HG02870 (cell line): ENCODE results near the gene HYCC1.
"Not testable (repeated sequence)": the region's sequence is repeated elsewhere in the genome, so short reads cannot be mapped to it uniquely, and the experiment has no call there.

ENCODE experiments used
- ATAC-seq: cut with Tn5 transposase; IDR thresholded peaks from one replicate; pipeline ENCODE4 v1.9.1; 2021; ENCODE audit warnings: mild to moderate bottlenecking, moderate library complexity; ENCODE audit not compliant: unreplicated experiment

Gene HYCC1

DNA sequence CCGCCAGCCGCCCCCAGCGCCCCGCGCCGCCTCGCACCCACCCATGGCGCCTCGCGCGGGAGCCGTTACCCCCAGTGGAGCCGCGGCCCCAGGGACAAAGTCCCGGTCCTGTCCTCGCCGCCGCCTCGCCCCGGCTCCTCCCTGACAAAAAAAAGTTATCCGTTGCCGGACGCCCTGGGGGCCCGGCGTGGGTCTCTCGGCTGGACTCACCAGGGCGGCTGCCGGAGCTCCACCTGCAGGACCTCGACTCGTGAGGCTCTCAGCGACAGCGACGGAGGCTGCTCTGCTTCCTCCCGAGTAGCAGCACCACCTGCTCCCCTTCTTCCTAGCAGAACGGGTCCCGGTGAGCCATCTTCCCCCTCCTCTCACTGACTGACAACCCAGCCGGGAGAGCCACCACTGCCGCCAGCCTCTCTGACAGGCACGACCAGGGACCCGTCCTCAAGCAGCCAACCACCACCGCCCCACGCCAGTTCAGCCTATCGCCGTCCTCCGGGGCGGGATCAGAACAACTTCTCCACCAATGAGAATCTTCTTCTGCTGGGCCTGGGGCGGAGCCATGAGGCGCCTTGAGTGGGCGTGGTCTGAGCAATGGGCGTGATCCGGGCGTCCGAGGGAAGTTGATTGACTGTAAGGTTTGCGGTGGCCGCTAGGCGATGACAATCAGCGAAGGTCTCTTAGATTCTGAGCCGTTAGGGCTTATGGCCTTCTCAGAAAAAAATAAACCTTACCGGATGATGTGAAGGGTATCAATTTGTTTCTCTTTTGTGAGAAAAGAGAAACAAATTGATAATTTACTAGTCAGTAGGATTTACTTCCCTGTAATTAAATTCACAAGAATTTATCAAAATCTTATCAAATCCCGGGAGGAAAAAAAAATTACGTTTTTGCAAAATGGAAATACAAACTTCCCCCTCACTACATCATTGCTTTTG lies at the start of gene HYCC1:
HYCC1 (minus strand) TSS at position 416 of the 935 bp plus-strand sequence. CDS start 23,019 bp downstream, outside the sequence.
- peak; percentile 95 for ATAC-seq

- ATAC-seq = no peak
Observed at GRCh38 chr7:23062452-23062851, 48.5 kb upstream of the HYCC1 start.

DNA sequence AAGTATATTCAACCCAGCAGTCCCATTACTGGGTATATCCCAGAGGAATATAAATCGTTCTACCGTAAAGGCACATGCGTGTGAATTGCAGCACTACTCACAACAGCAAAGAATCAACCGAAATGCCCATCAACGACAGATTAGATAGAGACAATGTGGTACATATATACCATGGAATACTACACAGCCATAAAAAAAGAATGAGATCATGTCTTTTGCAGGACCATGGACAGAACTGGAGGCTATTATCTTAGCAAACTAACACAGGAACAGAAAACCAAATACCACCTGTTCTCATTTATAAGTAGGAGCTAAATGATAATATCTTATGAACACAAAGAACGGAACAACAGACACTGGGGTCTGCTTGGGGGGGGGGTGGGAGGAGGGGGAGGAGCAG lies 47.4 kb upstream of the HYCC1 start:
- no peak for ATAC-seq

DNA sequence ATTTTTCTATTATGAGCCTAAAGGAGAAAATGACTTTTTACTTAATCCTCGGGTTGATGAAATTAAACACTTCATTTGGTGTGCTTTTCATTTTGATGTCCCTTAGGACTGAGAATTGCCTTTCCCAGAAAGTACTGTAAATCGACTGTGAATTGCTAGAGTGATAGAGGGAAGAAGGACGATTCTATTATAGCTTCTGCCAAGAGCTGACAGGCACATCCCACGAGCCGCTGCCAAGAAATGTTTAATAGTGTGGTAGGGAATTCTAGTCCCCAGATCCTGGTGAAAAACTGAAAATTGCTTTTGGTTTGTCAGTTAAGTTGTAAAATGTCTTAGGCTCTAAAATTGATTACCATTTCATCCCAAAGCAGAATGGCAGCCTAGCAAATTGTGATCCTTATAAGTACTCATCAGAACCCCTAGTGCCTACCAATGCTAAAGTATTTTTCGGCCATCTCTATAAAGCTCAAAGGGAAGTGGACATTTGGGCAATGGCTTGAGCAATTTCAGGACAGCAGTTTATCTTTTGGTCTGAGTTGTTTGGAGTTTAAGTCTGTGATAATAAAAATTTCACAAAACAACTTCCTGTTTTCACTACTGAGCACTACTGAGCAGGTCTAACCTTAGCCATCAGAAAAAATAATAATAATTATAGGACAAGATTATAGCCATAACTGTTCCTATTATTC lies 44.6 kb upstream of the HYCC1 start:
- no peak for ATAC-seq

DNA sequence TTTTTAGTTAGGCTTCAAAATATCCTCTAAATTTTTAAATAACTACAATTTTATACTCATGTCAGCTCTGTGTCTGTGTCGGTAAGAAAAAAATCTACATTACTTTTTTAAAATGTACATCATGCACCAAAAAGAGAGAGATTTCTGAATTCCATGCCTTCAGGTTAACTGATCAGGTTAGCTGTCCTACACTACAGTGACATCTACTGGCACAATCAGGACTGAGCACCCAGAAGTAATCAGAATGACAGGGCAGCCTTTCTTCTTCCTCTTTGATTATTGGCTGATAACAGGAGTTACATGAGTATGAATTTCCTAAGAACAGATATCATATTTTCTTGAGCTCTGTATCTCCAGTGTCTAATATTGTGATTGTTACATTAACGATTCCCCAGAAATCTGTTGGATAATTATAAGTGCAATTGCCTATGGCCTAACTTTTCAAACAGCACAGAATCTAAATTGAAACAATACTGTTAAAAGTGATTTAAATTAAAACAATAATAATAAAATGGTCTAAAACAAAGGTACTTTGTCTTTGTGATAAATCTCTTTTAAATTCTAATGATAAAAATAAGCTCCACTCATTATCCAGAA lies 41.8 kb upstream of the HYCC1 start:
- peak; percentile 71 for ATAC-seq

- not testable (repeated sequence) for ATAC-seq
Observed at GRCh38 chr7:23051124-23051485, 37.2 kb upstream of the HYCC1 start.

GRCh38 chr7:23046336-23046735 lies 32.4 kb upstream of the HYCC1 start:
- ATAC-seq = not testable (repeated sequence)

GRCh38 chr7:23045086-23045485 lies 31.2 kb upstream of the HYCC1 start:
- ATAC-seq = not testable (repeated sequence)

GRCh38 chr7:23044581-23044980 lies 30.7 kb upstream of the HYCC1 start:
- ATAC-seq = no peak

GRCh38 chr7:23043441-23043840 lies 29.5 kb upstream of the HYCC1 start:
- ATAC-seq = no peak

DNA sequence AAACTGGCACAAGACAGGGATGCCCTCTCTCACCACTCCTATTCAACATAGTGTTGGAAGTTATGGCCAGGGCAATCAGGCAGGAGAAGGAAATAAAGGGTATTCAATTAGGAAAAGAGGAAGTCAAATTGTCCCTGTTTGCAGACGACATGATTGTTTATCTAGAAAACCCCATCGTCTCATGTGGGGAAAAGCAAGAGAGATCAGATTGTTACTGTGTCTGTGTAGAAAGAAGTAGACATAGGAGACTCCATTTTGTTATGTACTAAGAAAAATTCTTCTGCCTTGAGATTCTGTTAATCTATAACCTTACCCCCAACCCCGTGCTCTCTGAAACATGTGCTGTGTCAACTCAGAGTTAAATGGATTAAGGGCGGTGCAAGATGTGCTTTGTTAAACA lies 25.7 kb upstream of the HYCC1 start:
- not testable (repeated sequence) for ATAC-seq

DNA sequence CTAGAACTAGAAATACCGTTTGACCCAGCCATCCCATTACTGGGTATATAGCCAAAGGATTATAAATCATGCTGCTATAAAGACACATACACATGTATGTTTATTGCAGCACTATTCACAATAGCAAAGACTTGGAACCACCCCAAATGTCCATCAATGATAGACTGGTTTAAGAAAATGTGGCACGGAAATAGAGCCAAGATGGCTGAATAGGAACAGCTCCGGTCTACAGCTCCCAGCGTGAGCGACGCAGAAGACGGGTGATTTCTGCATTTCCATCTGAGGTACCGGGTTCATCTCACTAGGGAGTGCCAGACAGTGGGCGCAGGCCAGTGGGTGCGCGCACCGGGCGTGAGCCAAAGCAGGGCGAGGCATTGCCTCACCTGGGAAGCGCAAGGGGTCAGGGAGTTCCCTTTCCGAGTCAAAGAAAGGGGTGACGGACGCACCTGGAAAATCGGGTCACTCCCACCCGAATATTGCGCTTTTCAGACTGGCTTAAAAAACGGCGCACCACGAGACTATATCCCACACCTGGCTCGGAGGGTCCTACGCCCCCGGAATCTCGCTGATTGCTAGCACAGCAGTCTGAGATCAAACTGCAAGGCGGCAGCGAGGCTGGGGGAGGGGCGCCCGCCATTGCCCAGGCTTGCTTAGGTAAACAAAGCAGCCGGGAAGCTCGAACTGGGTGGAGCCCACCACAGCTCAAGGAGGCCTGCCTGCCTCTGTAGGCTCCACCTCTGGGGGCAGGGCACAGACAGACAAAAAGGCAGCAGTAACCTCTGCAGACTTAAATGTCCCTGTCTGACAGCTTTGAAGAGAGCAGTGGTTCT lies 21.8 kb upstream of the HYCC1 start:
- ATAC-seq = not testable (repeated sequence)

DNA sequence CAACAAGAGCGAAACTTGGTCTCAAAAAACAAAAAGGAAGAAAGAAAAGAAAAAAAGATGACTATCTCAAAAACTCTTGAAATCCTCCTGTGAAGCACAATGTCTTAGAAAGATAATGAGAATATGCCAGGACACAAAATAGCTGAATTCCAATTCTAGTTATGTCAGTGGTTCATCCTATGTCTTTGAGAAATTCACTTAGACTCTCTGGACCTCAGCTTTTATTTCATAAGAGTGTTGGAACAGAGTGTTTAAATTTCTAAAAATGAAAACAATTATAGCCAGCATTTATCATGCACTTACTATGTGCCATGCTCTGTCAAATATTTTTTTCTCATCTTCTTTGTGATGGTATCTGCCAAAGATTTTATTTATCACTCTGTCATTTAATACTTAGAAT lies 13.3 kb upstream of the HYCC1 start:
- no peak for ATAC-seq

DNA sequence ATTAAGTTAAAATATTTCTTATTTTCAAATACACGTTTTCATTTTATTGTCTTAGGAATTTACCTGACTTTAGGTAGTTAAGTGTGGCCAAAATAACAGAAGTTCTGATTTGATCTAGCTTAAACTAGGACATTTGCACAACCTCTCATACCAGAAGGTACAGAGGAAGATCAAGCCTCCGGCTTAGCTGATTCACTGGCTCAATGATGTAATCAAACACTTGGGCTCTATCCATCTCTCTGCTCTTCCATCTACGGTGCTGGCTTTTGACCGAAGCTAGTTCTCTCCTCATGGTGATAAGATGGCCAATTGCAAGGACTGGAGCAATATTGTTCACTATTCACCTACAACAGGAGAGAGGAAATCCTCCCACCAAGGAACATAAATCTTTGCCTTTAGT lies 12.2 kb upstream of the HYCC1 start:
- ATAC-seq = no peak

DNA sequence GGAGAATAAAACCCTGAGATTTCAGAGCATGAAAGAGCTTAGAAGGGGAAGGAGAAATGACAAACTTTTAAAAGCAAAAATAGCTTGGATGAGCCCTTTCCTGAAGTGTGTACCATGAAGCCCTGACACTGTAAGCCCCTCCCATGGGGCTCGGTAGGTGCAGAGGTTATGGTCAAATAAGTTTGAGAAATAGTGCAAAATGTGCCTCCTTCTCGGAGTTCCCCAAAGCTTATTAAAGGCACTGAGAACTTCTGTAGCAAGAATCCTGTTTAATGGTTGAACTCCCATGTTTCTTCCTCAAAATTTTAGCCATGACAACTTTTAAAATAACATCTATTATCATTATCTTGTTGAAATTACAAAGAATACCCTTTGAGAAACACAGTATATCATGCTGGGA lies 10.5 kb upstream of the HYCC1 start:
- no peak for ATAC-seq

DNA sequence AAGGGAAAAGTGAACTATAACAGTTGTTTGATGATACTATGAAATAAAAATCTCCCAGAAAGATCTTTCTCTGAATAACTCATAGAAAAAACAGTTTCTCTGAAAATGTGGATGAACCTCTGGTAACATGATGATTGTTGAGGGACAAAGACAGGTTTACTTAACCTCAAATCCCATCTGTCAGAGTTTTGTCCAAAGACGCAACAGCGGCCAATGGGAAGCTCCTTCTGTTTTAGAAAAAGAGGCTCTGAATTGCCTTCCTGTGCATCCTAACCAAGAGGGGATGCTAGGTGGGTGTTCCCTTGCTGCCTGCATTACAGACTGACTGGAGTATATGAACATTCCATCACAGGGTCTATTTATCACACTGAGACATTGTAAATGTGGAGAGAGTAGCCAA lies 8.9 kb upstream of the HYCC1 start:
- ATAC-seq = no peak

DNA sequence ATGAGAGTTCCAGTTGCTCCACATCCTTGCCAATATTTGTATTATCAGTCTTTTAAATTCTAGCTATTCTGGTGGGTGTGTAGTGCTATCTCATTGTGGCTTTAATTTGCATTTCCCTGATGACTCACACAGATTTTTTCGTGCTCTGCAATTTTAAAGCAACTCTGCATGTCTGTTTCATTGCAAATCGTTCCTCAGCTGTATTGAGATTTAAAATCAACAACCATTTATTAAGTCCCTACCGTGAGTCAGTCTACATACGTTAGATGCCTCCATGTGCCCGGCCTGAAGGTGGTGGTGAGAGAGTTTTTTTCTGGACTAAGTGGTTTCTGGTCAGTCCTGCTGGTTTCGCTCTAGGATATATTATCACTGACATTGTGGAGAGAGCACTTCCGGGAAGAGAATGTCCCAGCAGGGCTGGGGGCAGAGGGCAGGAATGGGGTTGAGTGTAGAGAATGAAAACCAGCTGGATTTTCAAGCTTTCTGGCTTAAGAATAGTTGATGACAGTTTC lies 8.4 kb upstream of the HYCC1 start:
- ATAC-seq = no peak

- no peak for ATAC-seq
Observed at GRCh38 chr7:23021596-23021995, 7.7 kb upstream of the HYCC1 start.

GRCh38 chr7:23020742-23021401 lies 6.9 kb upstream of the HYCC1 start:
- ATAC-seq = no peak

DNA sequence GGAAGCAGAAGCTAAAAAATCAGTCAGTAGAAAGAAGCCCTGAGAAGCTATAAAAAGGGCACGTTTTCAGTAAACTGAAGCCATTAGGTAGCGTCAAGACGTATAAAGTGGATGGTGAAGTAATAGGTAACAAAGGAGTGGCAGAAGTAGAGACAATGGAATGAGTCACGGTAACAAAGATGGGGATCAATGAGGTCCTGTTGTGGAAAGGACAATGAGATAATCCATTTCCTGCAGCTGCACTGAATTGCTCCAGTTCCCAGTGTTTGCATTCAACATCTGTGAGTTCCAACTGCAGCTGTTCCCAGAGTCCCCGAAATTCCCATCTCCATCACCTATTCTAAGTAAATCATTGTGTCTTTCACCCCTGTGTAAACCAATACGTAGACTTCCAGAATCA lies 4.8 kb upstream of the HYCC1 start:
- ATAC-seq = no peak
